Activated naive CD8-positive, alpha-beta T cell treated with anti-CD3 and anti-CD28 coated beads, Interleukin-2, amount 10 ng/mL, durations not matched to agents 7 days and 5 days (primary cell): ENCODE measurements around the gene COMT. TPM values are rescaled to one million over a fixed set of nuclear protein-coding genes. Genes with fewer than 3 reads are reported as not detected.

Experiments
- ATAC-seq: fragments of 150-1000 bp; cut with Tn5 transposase; one replicate; pipeline ENCODE4 v1.10.0; 2021; ENCODE audit warnings: low read depth, moderate library complexity
- POLR2A ChIA-PET: fragments of 350-600 bp; sonication (Branson Sonifier 250); formaldehyde crosslinking; loops from one replicate; lab custom pipeline; 2021; ENCODE audit warnings: antibody characterized with exemption; lab: Charles Lee
- DNase-seq: peaks from one replicate; pipeline ENCODE4 v3.0.0; 2021
- H3K27ac Mint-ChIP-seq: one replicate; pipeline ENCODE4 v1.8.0; 2022; ENCODE audit warnings: mild to moderate bottlenecking, mixed read lengths
- H3K27me3 Mint-ChIP-seq: one replicate; pipeline ENCODE4 v1.8.0; 2022; ENCODE audit warnings: mild to moderate bottlenecking, moderate library complexity, mixed read lengths
- H3K36me3 Mint-ChIP-seq: one replicate; pipeline ENCODE4 v1.8.0; 2021; ENCODE audit warnings: mild to moderate bottlenecking, mixed read lengths
- H3K4me1 Mint-ChIP-seq: one replicate; pipeline ENCODE4 v1.8.0; 2021; ENCODE audit warnings: mixed read lengths
- H3K4me3 Mint-ChIP-seq: one replicate; pipeline ENCODE4 v1.8.0; 2022; ENCODE audit warnings: mild to moderate bottlenecking, moderate library complexity, mixed read lengths
- H3K9me3 Mint-ChIP-seq: one replicate; pipeline ENCODE4 v1.8.0; 2021; ENCODE audit warnings: mixed read lengths
- total RNA-seq, 2 experiments: library from RNA; stranded (reverse); gene quantifications; one replicate each; pipeline ENCODE4 v1.2.3, GENCODE V29; 2021

The COMT gene
- total RNA-seq, 2 experiments from 2014 or later = 68.6 to 70.0 TPM

- H3K9me3 Mint-ChIP-seq = no peaks in the 10 kb centered on the region
- POLR2A ChIA-PET = interaction anchor here (0.6 to 2.2 kb wide), 7 partner anchors 12 to 175 kb away, joined by 3 to 12 read pairs (median 4); partner anchors contain the start of genes GNB1L, RTL10 and TRMT2A
Observed at GRCh38 chr22:19942157-19943081, 847 bp downstream of the COMT start.

DNA sequence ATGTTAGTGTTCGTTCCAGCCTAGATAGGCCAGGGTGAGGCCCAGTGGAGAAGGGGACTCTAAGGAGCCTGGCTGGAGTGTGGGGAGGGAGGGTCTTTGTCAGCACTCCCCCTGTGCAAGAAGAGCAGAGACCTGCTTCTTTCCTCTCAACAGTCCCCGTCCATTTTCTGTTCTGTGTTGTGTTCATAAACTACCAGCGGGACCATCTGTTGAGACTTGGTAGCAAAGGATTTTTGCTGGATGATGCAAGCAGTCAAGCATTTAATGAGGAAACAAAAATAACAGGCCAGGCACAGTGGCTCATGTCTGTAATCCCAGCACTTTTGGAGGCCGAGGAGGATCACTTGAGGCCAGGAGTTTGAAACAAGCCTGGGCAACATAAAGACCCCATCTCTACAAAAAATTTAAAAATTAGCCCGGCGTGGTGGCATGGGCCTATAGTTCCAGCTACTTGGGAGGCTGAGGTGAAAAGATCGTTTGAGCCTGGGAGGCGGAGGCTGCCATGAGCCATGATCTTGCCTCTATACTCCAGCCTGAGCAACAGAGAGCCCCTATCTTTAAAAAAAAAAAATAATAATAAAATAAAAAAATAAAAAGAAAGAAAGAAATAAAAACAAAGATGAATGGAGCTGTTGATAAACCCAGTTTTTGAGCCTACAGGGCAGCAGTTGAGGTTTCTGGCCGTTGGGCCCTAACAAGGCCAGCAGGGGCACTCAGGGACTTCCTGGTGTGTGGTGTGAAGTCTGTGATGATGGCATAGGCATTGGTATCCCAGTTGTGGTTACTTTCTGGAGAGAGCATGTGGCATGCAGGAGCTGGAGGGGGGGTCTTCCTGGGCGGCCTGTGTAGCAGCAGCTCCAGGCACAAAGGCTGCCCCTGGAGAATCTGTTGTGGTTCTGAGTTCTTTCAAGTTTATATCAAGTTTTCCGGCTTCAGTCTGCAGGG lies 1.8 kb downstream of the COMT start:
- H3K27me3 Mint-ChIP-seq = no peaks in the 10 kb centered on the region
- peak overlapping the region; percentile 95 for H3K27ac Mint-ChIP-seq
- POLR2A ChIA-PET = interaction anchor here (0.6 to 2.2 kb wide), 5 partner anchors 11 to 52 kb away, joined by 3 to 9 read pairs (median 4); no protein-coding TSS in a partner anchor
- peaks cover 7% of the 10 kb centered on the region for H3K36me3 Mint-ChIP-seq
- H3K9me3 Mint-ChIP-seq = no peaks in the 10 kb centered on the region
- ATAC-seq (no peak), DNase-seq (no peak)
- peaks cover 27% of the 10 kb centered on the region for H3K4me1 Mint-ChIP-seq
- H3K4me3 Mint-ChIP-seq = peak overlapping the region; percentile 94

More at GRCh38 chr22:19942157-19943081, 847 bp downstream of the COMT start:
- H3K4me1 Mint-ChIP-seq = peaks cover 27% of the 10 kb centered on the region
- H3K4me3 Mint-ChIP-seq = peak overlapping the region; percentile 94
- peak overlapping the region; percentile 95 for H3K27ac Mint-ChIP-seq
- DNase-seq = peak; percentile 47
- H3K36me3 Mint-ChIP-seq = peaks cover 7% of the 10 kb centered on the region
- no peaks in the 10 kb centered on the region for H3K27me3 Mint-ChIP-seq
- ATAC-seq = peak; percentile 17

DNA sequence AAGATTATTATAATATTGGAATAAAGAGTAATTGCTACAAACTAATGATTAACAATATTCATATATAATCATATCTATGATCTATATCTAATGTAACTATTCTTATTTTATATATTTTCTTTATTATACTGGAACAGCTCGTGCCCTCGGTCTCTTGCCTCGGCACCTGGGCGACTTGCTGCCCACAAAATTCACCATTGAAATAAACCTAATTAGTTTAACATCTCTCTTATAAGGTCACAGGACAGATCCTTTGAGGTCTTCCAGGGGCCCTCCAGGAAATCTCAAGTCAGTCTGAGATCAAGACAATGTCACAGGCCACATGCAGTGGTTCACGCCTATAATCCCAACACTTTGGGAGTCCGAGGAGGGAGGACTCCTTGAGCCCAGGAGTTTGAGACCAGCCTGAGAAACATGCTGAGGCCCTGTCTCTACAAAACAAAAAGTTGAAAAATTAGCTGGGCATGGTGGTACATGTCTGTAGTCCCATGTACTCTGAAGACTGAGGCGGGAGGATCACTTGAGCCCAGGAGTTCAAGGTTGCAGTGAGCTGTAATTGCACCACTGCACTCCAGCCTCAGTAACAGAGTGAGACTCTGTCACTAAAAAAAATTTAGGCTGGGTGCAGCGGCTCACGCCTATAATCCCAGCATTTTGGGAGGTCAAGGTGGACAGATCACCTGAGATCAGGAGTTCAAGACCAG lies 6.6 kb downstream of the COMT start:
- Mint-ChIP-seq H3K4me1 (peaks cover 17% of the 10 kb centered on the region), H3K9me3 (no peaks in the 10 kb centered on the region), H3K4me3 (no peak overlapping the region), H3K27ac (no peak overlapping the region), H3K36me3 (peaks cover 10% of the 10 kb centered on the region), H3K27me3 (no peaks in the 10 kb centered on the region)
- ATAC-seq = no peak
- no peak for DNase-seq
- POLR2A ChIA-PET = no interaction called here

GRCh38 chr22:19951346-19951745 lies 9.8 kb downstream of the COMT start:
- peaks cover 8% of the 10 kb centered on the region for H3K36me3 Mint-ChIP-seq
- ATAC-seq (no peak), DNase-seq (no peak)
- POLR2A ChIA-PET = no interaction called here
- no peak overlapping the region for H3K4me3 Mint-ChIP-seq
- H3K27ac Mint-ChIP-seq = no peak overlapping the region
- peaks cover 25% of the 10 kb centered on the region for H3K4me1 Mint-ChIP-seq
- no peaks in the 10 kb centered on the region for H3K9me3 Mint-ChIP-seq
- no peaks in the 10 kb centered on the region for H3K27me3 Mint-ChIP-seq

DNA sequence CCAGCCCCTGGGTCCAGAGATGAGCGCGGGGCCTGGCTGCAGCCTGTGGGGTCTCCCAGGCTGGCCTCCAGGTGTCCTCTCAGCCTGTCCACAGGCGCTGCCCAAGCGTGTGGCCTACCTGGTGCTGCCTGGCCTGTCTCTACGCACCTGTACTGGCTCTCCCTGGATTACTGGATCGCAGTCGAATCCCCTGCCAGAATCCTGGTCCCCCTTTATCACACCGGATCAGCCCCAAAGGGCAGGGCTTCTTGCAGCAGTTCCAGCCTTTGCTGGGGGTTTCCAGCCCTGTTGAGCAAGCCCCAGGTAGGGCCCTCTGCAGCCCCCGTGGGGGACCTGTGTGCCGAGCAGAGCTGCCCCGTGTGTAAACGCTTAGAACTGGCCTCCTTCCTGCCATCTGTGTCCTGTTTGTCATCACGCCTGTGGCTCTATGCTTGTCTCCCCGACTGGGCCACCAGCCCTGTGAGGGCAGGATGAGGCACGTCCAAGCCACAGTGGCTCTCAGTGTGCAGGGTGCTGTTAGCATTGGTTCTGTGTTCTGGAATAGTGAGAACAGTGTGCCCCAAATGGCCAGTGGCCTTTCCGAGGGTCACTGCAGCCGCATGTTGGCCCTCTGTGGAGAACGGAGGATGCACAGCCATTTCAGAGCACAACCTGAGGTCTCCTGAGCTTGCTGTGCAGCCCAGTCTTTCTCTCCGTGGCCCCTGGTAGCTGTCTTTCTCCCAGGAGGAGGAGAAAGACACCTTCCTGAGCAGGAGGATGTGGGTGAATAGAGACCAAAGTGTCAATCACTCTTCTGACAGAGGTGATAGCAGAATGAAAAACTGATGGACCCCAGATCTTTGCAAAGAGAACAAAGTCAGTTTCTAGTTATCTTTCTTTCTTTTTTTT lies 13.9 kb downstream of the COMT start:
- Mint-ChIP-seq H3K9me3 (no peaks in the 10 kb centered on the region), H3K27me3 (no peaks in the 10 kb centered on the region), H3K4me3 (peak overlapping the region; percentile 54), H3K36me3 (peaks cover 7% of the 10 kb centered on the region), H3K4me1 (peaks cover 23% of the 10 kb centered on the region), H3K27ac (peak overlapping the region; percentile 90)
- POLR2A ChIA-PET = interaction anchor here (0.7 to 2.0 kb wide), 7 partner anchors 12 to 127 kb away, joined by 3 to 9 read pairs (median 8); partner anchors contain the start of genes COMT, TANGO2 and TXNRD2
- DNase-seq = peak; percentile 67
- peak; percentile 88 for ATAC-seq

DNA sequence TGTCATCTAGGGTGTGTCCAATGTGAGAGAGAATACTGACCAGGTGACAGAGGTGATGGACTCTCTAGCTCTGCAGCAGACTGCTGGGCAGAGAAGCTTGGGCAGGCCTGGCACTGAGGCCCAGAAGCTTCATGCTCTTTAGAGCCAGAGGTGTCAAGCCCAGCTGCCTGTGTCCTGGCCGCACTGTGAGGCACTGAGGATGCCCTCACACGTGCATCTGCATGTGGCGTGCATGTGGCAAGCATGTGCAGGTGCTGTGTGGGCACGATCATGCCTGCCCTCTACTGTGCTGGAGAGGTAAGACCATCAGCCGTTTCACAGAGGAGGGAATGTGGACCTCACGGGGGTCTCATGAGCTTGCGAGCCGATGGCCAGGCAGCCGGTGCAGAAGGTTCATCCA lies 15.9 kb downstream of the COMT start:
- Mint-ChIP-seq H3K27ac (no peak overlapping the region), H3K27me3 (no peaks in the 10 kb centered on the region), H3K9me3 (no peaks in the 10 kb centered on the region), H3K4me3 (no peak overlapping the region), H3K4me1 (peaks cover 18% of the 10 kb centered on the region), H3K36me3 (peaks cover 4% of the 10 kb centered on the region)
- POLR2A ChIA-PET = interaction anchor here (0.7 kb wide), 1 partner anchor 553 kb away, joined by 3 read pairs; no protein-coding TSS in a partner anchor
- ATAC-seq = no peak
- peak; percentile 30 for DNase-seq

DNA sequence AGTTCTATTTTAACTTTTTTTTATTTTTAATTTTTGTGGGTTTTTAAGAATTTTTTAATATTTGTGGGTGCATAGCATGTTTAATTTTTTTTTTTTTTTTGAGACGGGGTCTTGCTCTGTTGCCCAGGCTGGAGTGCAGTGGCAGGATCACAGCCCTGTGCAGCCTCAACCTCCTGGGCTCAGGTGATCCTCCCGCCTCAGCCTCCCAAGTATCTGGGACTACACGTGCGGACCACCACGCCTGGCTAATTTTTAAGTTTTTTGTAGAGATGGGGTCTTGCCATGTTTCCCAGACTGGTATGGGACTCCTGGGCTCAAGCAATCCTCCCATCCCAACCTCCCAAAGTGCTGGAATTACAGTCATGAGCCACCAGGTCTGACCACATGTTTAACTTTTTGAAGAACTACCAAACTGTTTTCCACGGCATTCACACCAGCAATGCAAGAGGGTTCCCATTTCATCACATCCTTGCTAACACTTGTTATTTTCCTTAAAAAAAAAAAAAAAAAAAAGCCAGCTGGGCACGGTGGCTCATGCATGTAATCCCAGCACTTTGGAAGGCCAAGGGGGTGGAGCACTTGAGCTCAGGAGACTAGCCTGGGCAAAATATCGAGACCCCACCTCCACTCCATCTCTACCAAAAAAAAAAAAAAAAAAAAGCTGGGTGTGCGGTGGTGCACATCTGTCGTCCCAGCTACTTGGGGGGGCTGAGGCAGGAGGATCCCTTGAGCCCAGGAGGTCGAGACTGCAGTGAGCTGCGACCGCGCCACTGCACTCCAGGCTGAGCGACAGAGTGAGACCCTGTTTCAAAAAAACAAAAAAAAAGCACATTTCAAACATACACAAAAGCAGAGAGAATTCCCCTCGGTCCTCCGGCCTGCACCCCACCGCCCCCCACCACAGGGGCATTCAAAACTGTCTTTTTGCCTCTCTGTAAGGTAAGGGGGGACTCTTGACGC lies 16.8 kb downstream of the COMT start:
- Mint-ChIP-seq H3K4me3 (no peak overlapping the region), H3K27me3 (no peaks in the 10 kb centered on the region), H3K9me3 (no peaks in the 10 kb centered on the region), H3K36me3 (peaks cover 4% of the 10 kb centered on the region), H3K27ac (no peak overlapping the region), H3K4me1 (peaks cover 18% of the 10 kb centered on the region)
- DNase-seq (no peak), ATAC-seq (no peak)
- POLR2A ChIA-PET = interaction anchor here (0.5 to 0.6 kb wide), 2 partner anchors 113 to 120 kb away, joined by 3 to 4 read pairs; no protein-coding TSS in a partner anchor

DNA sequence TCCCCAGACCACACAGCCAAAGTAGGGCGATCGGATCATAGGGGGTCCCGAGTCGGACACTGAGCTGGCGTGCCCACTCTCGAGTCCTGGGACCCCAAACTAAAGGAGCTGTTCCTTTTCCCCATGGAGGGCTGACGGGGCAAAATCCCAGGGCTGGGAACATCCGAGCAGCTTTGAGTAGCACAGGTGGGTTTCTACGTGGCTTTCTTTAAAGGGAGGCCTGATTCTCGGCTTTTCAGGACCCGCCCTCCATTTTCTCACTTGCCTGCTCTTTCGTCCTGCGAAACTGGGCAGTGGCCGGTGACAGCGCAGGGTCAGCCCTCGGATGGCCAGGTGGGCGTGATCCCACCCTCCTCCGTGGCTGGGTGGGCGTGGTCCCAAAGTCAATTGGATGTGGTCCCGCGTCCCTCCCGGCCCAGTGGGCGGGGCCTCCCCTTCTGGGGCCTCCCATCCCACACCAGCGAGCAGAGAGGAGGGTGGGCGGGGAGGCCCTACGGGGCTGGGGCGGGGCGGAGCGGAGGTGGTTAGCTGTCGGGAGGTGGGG lies 17.5 kb downstream of the COMT start:
- H3K4me3 Mint-ChIP-seq = no peak overlapping the region
- no peak for ATAC-seq
- H3K27ac Mint-ChIP-seq = no peak overlapping the region
- DNase-seq = no peak
- H3K4me1 Mint-ChIP-seq = peaks cover 16% of the 10 kb centered on the region
- POLR2A ChIA-PET = interaction anchor here (0.6 kb wide), 1 partner anchor 113 kb away, joined by 4 read pairs; no protein-coding TSS in a partner anchor
- H3K9me3 Mint-ChIP-seq = no peaks in the 10 kb centered on the region
- no peaks in the 10 kb centered on the region for H3K27me3 Mint-ChIP-seq
- H3K36me3 Mint-ChIP-seq = peaks cover 2% of the 10 kb centered on the region

DNA sequence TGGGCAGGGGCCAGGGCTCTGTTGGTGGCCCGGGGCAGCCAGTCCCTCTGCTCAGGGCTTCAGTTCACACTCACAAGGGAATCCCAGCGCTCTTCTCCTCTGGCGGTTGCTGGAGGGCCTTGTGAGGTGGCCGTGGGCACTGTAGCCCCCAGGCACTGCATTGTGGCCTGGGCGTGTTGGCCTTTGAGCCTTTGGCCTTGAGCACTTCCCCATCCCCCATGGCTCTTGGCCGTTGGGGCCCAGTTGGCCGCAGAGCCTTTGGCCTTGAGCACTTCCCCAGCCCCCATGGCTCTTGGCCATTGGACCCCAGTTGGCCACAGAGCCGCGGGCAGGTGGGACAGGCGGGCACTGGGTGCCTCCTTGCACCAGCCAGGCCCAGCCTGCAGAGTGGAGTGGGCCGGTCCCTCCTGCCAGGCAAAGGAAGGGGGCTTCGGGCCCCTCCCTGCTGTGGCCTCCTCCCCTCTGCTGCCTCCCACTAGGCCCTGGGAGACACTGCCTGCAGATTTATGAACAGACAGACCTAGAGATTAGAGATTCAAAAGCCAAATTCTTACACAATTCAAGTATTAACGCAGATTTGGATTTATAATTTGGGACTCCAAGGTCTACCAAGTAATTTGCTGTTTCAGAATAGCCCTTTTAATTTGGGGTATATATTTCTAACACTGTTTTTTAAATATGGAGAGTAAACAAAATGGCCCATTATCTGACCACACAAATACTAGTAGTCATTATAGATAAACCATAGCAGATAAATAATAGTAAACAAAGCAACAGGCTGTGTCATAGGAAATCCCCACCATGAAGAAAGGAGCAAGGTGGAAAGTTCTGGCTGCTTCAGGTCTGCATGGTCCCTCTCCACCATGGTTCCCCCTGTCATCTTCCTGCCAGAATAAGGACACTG lies 18.3 kb downstream of the COMT start:
- no peak for DNase-seq
- POLR2A ChIA-PET = no interaction called here
- H3K27me3 Mint-ChIP-seq = no peaks in the 10 kb centered on the region
- H3K36me3 Mint-ChIP-seq = peaks cover 2% of the 10 kb centered on the region
- peaks cover 11% of the 10 kb centered on the region for H3K4me1 Mint-ChIP-seq
- ATAC-seq = no peak
- no peak overlapping the region for H3K27ac Mint-ChIP-seq
- no peaks in the 10 kb centered on the region for H3K9me3 Mint-ChIP-seq
- H3K4me3 Mint-ChIP-seq = no peak overlapping the region
